ENCODE results near the gene SIRPG. TPM values are rescaled to one million over a fixed set of nuclear protein-coding genes. Genes with fewer than 3 reads are reported as not detected.

Gene SIRPG
- total and polyA plus RNA-seq, 8 donors: 0.15 to 0.58 (median 0.34) TPM; not detected in 1

DNA sequence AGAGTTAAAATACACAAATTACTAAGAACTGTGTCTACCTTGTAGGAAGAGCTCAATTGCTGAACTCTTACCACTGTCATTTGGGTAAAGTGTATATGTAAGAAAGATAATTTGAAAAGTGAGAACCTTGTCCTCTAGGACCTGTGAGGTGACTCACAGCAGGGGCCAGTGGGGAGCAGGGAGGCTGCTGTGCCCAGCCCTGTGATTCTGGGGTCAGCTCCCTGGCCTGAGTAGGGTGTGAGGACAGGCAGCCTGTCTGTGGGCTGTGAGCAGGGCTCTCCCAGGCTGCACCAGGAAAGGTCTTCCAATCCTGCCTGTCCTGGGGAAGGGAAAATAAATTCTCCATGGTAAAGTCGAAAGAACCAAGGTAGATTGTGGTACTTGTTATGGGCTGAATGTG is 27.3 kb upstream of the SIRPG start:
- intact Hi-C loops (cut with DNase I): no loop called here
- peaks cover 0 to 9% of the 10 kb centered on the region in 2 donors for H3K27me3 ChIP-seq
- no peak for DNase-seq
- no peak overlapping the region for H3K27ac ChIP-seq
- H3K36me3 ChIP-seq: no peaks in the 10 kb centered on the region
- ATAC-seq: no peak
- no peak for TF ChIP-seq CTCF (IDR thresholded peaks at IDR 0.05)
- no peaks in the 10 kb centered on the region for H3K4me1 ChIP-seq
- H3K9me3 ChIP-seq: peaks cover 0 to 9% of the 10 kb centered on the region in 2 donors
- no peak overlapping the region for H3K4me3 ChIP-seq

GRCh38 chr20:1676650-1677049 is 19.1 kb upstream of the SIRPG start:
- ATAC-seq (no peak), DNase-seq (no peak)
- H3K4me1 ChIP-seq: no peaks in the 10 kb centered on the region
- no peak overlapping the region for H3K4me3 ChIP-seq
- peaks cover 0 to 2% of the 10 kb centered on the region in 2 donors for H3K9me3 ChIP-seq
- H3K36me3 ChIP-seq: no peaks in the 10 kb centered on the region
- no peak overlapping the region for H3K27ac ChIP-seq
- intact Hi-C loops (cut with DNase I): no loop called here
- peaks cover 0 to 18% of the 10 kb centered on the region in 2 donors for H3K27me3 ChIP-seq
- no peak for TF ChIP-seq CTCF (IDR thresholded peaks at IDR 0.05)

- Histone ChIP-seq H3K36me3 (no peaks in the 10 kb centered on the region), H3K4me3 (no peak overlapping the region), H3K4me1 (no peaks in the 10 kb centered on the region), H3K27ac (no peak overlapping the region), H3K27me3 (peaks cover 0 to 18% of the 10 kb centered on the region in 2 donors), H3K9me3 (no peaks in the 10 kb centered on the region)
- no peak for TF ChIP-seq CTCF (IDR thresholded peaks at IDR 0.05)
- DNase-seq (no peak), ATAC-seq (no peak)
- intact Hi-C loops (cut with DNase I): no loop called here
These were observed 17.6 kb upstream of the SIRPG start for GRCh38 chr20:1674990-1675780.

DNA sequence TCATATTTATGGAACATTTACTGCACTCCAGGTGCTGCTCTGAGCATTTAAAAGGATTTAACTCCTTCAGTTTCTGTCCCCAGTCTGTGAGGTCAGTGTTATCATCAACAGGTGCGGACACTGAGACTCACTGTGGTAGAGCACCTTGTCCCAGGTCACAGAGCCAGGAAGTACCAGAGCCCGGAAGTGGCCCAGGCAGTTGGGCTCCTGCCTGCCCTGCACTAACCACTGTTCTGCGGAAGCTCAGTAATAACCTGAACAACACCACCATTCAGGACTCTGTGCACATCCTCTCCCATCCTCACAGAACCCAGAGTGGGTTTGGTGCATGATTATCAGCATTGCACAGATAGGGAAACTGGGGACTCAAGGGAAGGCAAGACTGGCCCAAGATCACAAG is 16.8 kb upstream of the SIRPG start:
- peaks cover 0 to 15% of the 10 kb centered on the region in 2 donors for H3K27me3 ChIP-seq
- no peak for DNase-seq
- no peaks in the 10 kb centered on the region for H3K4me1 ChIP-seq
- no peak overlapping the region for H3K27ac ChIP-seq
- H3K9me3 ChIP-seq: no peaks in the 10 kb centered on the region
- ATAC-seq: no peak
- no peak for TF ChIP-seq CTCF (IDR thresholded peaks at IDR 0.05)
- no peak overlapping the region for H3K4me3 ChIP-seq
- H3K36me3 ChIP-seq: no peaks in the 10 kb centered on the region
- intact Hi-C loops (cut with DNase I): no loop called here

DNA sequence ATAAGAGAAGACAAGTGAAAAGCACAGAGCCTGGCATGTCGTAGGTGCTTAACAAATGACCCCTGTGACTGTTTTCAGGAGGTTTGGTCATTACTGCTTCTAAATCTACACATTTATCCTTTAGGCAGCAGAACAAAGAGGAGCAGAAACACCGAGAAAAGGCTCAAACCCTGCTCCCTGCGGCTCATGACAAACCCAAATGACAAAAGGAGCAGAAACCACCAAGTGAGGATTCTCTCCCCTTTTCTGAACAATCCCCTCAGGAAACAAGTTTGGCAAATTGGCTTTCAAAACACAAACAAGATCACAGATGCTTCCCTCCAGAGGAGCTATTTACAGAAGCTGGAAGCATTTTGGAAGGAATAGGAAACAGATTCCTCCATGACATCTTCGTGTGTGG is 15.8 kb upstream of the SIRPG start:
- no peak overlapping the region for H3K4me3 ChIP-seq
- intact Hi-C loops (cut with DNase I): no loop called here
- no peaks in the 10 kb centered on the region for H3K9me3 ChIP-seq
- H3K27ac ChIP-seq: no peak overlapping the region
- peaks cover 0 to 13% of the 10 kb centered on the region in 2 donors for H3K27me3 ChIP-seq
- no peak for ATAC-seq
- H3K36me3 ChIP-seq: no peaks in the 10 kb centered on the region
- TF ChIP-seq CTCF (IDR thresholded peaks at IDR 0.05): no peak
- no peak for DNase-seq
- H3K4me1 ChIP-seq: no peaks in the 10 kb centered on the region
